ENCODE results near the gene TRIM47.

The TRIM47 gene

GRCh38 chr17:75908201-75908600 lies 29.8 kb upstream of the TRIM47 start:
- DNase-seq: no peak

GRCh38 chr17:75906143-75906884 lies 27.9 kb upstream of the TRIM47 start:
- DNase-seq: no peak

GRCh38 chr17:75904749-75905521 lies 26.6 kb upstream of the TRIM47 start, which contains the start of gene MRPL38:
MRPL38 (minus strand) TSS chr17:75904884; CDS start chr17:75904875, 9 bp downstream.
- peak; percentile 92 for DNase-seq

- DNase-seq: no peak
These were observed 24.0 kb upstream of the TRIM47 start for GRCh38 chr17:75902406-75902805.

GRCh38 chr17:75901727-75902126 lies 23.3 kb upstream of the TRIM47 start:
- DNase-seq: no peak

- DNase-seq: no peak
These were observed 22.5 kb upstream of the TRIM47 start for GRCh38 chr17:75900691-75901533.

- no peak for DNase-seq
These were observed 21.5 kb upstream of the TRIM47 start for GRCh38 chr17:75899767-75900468.

- DNase-seq: no peak
These were observed 21.0 kb upstream of the TRIM47 start for GRCh38 chr17:75899353-75899752.

GRCh38 chr17:75898791-75899190 lies 20.4 kb upstream of the TRIM47 start:
- no peak for DNase-seq

- DNase-seq: no peak
These were observed 19.7 kb upstream of the TRIM47 start for GRCh38 chr17:75898065-75898464.

GRCh38 chr17:75897160-75898019 lies 19.0 kb upstream of the TRIM47 start:
- no peak for DNase-seq

- DNase-seq: no peak
These were observed 18.2 kb upstream of the TRIM47 start, which contains the start of gene TRIM65 for GRCh38 chr17:75896415-75897159. TRIM65 (minus strand) TSS chr17:75896951; CDS start chr17:75896937, 14 bp downstream.

- no peak for DNase-seq
These were observed 17.2 kb upstream of the TRIM47 start for GRCh38 chr17:75895370-75896155.

- no peak for DNase-seq
These were observed 15.8 kb upstream of the TRIM47 start for GRCh38 chr17:75894049-75894733.

- no peak for DNase-seq
These were observed 15.1 kb upstream of the TRIM47 start for GRCh38 chr17:75893305-75894048.

- no peak for DNase-seq
These were observed 14.3 kb upstream of the TRIM47 start for GRCh38 chr17:75892556-75893224.

- no peak for DNase-seq
These were observed 13.5 kb upstream of the TRIM47 start for GRCh38 chr17:75891605-75892555.

Measured in NCI-H524 treated with DMSO at 0.1 percent for 48 hours (cell line).